WI38 (cell line): ENCODE measurements around the gene AP5Z1.

Experiments used
- H3K4me3 ChIP-seq: 2 replicates; pipeline ENCODE4 v1.5.1; 2011; ENCODE audit warnings: low read depth, mild to moderate bottlenecking, control low read depth, low read length
- TF ChIP-seq, protein P1 (sequence below): IDR thresholded peaks from 2 replicates; pipeline ENCODE4 v1.5.1; 2012; ENCODE audit warnings: low read depth, mild to moderate bottlenecking, control low read depth, low read length

Gene AP5Z1

DNA sequence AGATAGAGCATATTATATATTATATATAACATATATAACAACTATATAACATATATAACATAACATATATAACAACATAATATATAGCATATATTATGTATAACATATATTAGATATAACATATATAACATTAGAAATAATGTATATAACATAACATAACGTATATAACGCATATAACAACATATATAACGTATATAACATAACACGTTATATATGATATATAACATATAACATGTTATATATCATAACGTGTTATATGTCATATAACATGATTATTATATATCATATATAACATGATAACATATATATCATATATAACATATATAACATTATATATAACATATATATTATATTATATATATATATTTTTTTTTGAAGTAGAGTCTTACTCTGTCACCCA, 3.7 kb downstream of the AP5Z1 start:
- TF ChIP-seq, protein P1, sequence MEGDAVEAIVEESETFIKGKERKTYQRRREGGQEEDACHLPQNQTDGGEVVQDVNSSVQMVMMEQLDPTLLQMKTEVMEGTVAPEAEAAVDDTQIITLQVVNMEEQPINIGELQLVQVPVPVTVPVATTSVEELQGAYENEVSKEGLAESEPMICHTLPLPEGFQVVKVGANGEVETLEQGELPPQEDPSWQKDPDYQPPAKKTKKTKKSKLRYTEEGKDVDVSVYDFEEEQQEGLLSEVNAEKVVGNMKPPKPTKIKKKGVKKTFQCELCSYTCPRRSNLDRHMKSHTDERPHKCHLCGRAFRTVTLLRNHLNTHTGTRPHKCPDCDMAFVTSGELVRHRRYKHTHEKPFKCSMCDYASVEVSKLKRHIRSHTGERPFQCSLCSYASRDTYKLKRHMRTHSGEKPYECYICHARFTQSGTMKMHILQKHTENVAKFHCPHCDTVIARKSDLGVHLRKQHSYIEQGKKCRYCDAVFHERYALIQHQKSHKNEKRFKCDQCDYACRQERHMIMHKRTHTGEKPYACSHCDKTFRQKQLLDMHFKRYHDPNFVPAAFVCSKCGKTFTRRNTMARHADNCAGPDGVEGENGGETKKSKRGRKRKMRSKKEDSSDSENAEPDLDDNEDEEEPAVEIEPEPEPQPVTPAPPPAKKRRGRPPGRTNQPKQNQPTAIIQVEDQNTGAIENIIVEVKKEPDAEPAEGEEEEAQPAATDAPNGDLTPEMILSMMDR, result no peak
- no peak overlapping the region for H3K4me3 ChIP-seq

DNA sequence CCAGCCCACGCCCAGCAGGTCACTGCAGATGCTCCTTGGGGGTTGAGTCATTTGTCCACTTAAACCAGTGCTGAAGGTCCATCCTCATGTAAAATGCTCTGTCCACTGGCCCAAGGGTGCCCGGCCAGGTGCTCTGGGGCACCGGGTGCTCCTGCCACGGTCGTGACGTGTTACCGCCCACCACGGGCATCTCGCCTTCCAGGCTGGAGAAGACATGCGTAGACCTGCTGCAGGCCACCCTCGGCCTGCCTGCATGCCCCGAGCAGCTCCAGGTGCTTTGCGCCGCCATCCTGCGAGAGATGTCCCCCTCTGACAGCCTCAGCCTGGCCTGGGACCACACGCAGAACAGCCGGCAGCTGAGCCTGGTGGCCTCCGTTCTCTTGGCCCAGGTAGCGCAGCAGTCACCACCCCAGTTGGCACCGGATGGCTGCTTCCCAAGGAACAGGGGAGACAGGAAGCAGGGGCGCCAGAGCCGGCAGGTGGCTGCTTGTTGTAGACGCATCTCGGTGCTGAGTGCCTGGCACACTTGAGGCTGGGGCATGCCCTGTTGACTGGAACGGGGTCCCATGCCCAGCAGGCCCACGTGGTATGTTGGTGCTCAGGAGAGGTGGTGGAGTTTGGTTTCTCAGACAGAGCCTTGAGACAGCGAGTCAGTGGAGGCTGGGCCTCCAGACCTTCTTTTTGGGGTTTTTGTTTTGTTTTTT, 6.1 kb downstream of the AP5Z1 start:
- TF ChIP-seq, protein P1, result no peak

DNA sequence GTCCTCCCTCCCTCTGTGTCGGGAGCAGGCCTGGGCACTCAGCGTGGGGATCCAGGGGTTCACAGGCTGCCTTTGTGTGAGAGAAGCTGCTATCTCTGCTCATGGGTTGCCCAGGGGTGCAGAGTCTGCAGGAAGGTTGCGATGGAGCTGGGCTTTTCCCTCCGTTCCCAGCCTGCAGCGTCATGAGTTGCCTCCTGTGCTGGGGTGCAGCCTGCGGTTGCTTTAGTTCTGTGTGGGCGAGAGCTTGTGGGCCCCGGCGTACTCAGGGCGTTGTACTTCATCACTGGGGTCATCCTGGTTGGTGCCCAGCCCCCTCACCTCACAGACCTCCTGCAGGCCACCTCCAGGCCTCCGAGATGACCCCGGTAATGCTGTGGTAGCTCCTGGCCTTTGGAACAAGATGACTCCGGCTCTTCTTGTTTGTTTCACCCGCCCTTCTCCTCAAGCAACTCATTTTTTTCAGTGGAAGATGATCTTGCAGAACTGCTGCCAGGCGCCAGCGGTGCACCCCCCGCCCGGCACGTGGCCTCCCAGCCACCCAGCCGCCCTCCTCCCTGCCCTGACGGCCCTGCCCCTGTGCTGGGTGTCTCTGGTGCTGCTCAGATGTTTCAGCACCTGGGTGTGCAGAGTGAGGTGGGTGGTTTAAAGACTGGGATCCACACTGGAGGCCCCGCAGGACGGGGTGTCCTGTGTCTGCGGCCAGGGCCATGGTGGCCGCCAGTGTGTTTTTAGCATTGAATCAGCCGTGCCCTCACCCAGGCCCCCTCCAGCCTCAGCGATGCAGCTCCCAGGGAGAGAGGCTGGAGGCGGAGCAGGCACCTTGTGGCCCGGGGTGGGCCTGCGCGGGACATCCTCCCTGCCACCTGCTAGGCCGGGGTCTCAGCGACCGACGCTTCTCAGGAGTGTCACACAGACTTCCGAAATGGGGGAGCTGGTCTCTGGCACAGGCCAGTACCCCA, 7.2 kb downstream of the AP5Z1 start:
- no peak overlapping the region for H3K4me3 ChIP-seq
- TF ChIP-seq, protein P1, result no peak

More for the DNA sequence above, 6.1 kb downstream of the AP5Z1 start:
- H3K4me3 ChIP-seq, result no peak overlapping the region

DNA sequence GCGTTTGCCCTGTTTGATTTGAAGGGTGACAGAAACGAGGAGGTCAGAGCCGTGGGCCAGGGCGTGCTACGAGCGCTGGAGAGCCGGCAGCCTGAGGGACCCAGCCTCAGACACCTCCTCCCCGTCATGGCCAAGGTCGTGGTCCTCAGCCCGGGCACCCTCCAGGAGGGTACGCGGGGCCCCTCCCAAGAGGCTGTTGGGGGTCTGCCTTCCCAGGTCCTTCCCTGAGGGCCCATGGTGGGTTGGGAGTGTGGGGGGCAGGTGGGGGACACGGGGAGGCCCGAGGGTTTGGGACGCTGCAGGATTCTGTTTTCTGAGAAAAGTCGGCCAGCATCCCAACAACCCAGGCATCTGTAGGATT, 7.8 kb downstream of the AP5Z1 start:
- H3K4me3 ChIP-seq, result no peak overlapping the region
- TF ChIP-seq, protein P1, result no peak

DNA sequence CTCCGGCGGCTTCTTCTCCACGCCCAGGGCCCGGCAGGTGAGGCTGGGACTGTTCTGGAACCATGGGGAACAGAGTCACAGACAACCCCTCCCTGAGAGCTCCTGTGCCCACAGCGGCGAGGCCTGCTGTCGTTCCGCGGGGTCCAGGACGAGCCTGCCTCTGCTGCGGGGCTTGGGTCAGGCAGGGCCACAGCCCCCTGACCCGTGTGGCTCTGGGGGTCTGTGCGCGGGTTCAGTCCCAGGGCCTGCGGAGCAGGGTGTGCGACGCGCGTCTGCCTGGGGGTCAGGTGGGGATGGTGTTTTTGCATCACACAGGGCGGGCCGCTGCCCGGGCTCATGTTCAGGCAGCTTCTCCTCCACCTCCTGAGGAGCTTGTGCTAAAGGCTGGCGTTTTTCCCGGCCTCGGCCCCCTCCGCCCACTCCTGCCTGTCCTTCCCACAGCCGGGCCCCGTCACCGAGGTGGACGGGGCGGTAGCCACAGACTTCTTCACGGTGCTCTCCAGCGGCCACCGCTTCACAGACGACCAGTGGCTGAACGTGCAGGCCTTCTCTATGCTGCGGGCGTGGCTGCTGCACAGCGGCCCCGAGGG, 8.4 kb downstream of the AP5Z1 start:
- TF ChIP-seq, protein P1, result no peak

DNA sequence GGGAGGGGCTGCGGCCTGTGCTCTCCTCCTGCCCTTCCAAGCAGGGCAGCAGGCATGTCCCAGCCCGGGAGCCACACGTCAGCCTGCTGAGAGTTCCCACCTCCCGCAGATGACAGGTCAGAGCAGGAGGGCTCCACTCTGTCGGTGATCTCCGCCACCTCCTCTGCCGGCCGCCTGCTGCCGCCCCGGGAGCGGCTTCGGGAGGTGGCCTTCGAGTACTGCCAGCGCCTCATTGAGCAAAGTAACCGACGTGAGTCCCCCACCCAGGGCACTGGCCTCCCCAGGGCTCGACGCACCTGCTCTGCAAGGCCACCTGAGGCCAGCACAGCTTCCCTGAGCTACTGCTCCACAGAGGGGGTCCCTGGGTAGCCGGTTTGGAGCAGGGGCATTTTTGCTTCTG, 9.4 kb downstream of the AP5Z1 start:
- no peak overlapping the region for H3K4me3 ChIP-seq
- TF ChIP-seq, protein P1, result no peak

More for the DNA sequence above, 8.4 kb downstream of the AP5Z1 start:
- no peak overlapping the region for H3K4me3 ChIP-seq
